GM18508 (cell line): ENCODE results near the gene CDH12.

Experiments
- ATAC-seq: cut with Tn5 transposase; IDR thresholded peaks from one replicate; pipeline ENCODE4 v1.9.1; 2021; ENCODE audit warnings: moderate number of reproducible peaks; ENCODE audit not compliant: insufficient read depth, unreplicated experiment

CDH12 gene

GRCh38 chr5:21806943-21807342 is 1046.2 kb downstream of the CDH12 start:
- ATAC-seq = no peak

DNA sequence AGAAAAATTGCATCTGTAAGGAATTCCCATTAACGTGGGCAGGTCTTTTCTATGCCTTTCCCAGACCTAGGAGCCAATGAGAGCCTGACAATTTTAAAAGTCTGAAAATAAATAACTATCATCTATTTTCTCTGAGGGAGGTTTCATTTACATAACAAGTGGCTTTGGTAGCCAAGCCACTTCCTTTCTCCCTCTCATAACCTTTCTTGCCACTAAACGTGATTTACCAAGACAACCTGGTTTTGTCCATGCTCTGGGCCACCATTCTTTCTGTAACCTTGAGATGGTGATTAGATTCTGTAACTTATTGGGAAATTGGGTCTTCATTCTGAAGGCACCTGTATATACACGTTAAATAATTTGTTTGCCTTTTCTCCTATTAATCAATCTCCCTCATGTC is 1046.9 kb downstream of the CDH12 start:
- no peak for ATAC-seq

- no peak for ATAC-seq
These were observed 1050.2 kb downstream of the CDH12 start for GRCh38 chr5:21802869-21803490.

DNA sequence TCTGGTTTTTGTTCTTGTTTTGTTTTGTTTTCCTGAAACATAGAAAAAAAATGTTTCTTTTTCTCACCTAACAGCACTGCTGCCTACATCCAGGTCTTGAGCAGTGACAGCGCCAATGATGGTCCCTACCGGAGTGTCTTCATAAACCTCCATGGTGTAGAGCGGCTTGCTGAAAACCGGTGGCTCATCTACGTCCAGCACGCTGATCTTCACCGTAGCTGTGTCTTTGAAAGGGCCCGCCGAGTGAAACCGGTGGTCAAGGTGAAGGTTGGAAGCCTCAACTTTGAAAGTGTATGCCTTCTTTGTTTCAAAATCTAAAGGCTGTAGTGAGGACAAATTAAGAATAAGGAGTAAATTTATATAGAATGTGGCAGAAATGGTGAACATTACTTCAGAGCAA is 1051.0 kb downstream of the CDH12 start:
- no peak for ATAC-seq

GRCh38 chr5:21792748-21793147 is 1060.4 kb downstream of the CDH12 start:
- ATAC-seq = no peak

- no peak for ATAC-seq
These were observed 1061.8 kb downstream of the CDH12 start for GRCh38 chr5:21791304-21791703.

GRCh38 chr5:21784487-21784886 is 1068.7 kb downstream of the CDH12 start:
- ATAC-seq = no peak

DNA sequence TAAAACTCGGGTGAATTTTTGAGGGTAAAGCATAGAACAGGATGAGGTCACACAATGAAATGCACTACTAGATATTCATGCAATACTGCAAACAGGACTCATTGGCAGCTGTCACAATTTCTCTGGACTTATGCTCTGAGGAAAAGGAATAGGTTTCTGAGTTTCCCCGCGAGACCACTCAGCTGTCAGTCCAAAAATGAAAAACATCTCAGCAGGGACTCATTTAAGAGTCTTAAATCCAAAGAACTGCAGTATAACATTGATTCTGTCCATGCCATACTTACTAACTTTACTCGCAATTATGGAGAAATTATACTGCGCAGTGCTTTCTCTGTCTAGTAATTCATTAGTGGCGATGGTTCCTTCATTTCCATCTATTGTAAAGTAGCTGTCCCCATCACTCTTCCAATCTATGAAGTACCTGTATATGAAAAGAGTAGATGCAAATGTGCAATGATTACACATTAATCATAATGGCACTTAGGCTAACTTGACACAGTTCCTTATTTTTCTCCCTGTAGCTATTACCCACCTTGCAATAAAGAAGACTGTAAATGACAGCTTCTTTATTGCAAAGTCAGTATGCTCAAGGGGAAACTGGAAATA is 1070.0 kb downstream of the CDH12 start:
- ATAC-seq = no peak

DNA sequence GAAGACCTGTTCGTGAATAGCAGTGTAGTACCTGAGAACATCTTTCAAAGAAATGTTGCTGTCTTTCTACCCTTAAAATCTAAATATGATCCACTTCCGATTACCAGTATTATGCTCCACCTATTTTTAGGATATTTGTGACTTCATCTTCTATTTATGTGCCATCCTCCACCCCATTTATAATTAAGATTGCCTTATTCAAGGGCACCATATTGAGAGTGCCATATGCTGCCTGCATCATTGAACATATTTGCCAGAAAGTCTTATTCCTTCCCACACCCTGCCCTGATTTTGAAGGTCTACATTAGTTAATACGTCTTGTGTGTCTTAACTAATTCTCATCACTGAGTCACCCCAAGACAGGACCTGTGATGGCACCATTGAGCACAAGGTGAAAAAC is 1076.7 kb downstream of the CDH12 start:
- no peak for ATAC-seq

- no peak for ATAC-seq
These were observed 1078.3 kb downstream of the CDH12 start for GRCh38 chr5:21774801-21775200.

GRCh38 chr5:21774281-21774680 is 1078.9 kb downstream of the CDH12 start:
- ATAC-seq = no peak

DNA sequence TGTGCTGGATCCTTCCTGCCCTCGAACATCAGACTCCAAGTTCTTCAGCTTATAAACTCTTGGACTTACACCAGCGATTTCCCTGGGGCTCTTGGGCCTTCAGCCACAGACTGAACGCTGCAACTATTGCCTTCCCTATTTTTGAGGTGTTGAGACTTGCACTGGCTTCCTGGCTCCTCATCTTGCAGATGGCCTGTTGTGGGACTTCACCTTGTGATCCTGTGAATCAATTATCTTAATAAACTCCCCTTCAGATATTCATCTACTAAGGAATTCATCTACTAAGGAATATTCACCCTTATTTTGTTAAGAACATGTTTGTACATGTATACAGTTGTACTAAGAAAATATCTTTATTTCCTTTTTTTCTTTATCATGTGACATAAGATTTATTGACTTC is 1079.7 kb downstream of the CDH12 start:
- ATAC-seq = no peak

DNA sequence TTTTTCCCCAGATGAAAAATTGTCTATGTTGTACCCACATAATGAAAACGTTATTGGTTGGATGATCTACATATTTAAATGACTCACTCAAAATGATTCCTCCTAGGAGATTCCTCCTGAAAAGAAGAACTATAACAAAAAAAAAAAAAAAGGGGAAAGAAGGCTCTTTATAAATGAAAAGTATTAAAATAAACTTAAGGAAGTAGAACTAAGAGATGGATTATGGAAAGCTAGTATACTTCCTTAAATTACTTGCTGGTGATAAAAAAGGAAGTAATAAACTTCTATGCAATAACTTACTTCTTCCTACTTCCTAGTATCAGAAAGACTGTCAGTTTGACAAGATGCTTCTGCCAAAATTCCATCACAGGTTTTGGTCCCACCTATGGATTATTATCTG is 1087.7 kb downstream of the CDH12 start:
- ATAC-seq = no peak

- no peak for ATAC-seq
These were observed 1114.0 kb downstream of the CDH12 start for GRCh38 chr5:21739096-21739495.

DNA sequence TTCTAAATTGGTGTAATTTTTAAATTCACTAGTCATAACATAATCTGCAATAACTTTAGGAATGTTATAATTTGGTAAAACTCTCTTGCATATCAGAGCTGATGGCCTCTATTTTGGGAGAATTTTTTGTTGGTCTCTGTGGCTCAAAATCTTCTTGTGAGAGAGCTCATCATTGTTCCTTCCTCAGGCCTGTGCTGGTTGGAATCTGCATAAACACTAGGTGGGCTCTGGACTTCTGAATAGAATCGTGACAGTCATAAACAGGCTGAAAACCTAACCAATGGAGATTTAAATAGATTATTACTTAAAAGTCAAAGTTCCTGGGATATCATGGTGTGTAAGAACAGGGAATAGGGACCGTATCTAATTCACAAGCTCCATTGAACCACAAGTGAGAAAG is 1129.6 kb downstream of the CDH12 start:
- no peak for ATAC-seq

DNA sequence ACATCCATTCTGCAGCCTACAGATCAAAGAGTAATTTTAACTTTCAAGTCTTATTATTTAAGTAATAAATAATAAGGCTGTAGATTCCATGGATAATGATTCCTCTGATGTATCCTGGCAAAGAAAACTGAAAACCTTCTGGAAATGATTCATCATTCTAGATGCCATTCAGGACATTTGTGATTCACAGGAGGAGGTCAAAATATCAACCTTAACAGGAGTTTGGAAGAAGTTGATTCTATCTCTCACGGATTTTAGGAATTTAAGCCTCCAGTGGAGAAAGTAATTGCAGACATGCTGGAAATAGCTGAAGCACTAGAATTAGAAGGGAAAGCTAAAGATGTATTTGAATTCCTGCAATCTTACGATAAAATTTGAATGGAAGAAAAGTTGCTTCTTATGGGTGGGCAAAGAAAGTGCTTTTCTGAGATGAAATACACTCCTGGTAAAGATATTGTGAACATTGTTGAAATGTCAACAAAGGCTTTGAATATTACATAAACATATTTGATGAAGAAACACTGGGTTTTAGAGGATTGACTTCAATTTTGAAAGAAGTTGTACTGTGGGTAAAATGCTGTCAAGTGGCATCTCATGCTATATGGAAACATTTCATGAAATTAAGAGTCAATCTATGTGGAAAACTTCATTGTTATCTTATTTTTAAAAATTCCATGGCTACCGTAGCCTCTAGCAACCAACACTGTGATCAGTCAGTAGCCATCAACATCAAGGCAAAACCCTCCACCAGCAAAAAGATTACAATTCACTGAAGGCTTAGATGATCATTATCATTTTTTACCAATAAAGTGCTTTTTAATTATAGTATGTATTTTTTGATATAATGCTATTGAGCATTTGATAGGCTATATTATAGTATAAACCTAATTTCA is 1141.0 kb downstream of the CDH12 start:
- ATAC-seq = no peak

DNA sequence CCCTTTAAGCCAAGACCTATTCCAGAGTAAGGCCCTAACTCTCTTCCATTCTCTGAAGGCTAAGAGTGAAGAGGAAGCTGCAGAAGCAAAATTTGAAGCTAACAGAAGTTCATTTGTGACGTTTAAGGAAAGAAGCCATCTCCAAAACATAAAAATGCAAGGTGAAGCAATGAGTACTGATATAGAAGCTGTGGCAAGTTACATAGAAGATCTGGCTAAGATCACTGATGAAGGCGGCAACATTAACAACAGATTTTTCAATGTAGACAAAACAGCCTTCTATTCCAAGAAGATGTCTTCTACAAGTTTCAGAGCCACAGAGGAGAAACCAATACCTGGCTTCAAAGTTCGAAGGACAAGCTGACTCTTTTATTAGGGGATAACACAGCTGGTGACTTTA is 1143.4 kb downstream of the CDH12 start:
- no peak for ATAC-seq

GRCh38 chr5:21704974-21705668 is 1148.0 kb downstream of the CDH12 start:
- no peak for ATAC-seq

GRCh38 chr5:21701317-21701716 is 1151.8 kb downstream of the CDH12 start:
- no peak for ATAC-seq
